Stimulated activated naive B cell treated with anti-CD40 and anti-IgM and Interleukin-4, amounts not matched to agents 10 μg/mL and 1 μg/mL and 100 μg/mL, for 72 hours (primary cell): ENCODE data around the gene WHRN.

Source experiments
- ATAC-seq, 2 donors: fragments of 150-1000 bp; cut with Tn5 transposase; replicated peaks; 2 replicates each; pipeline ENCODE4 v1.10.0; 2021; ENCODE audit warnings: moderate library complexity in 1 of 2
- DNase-seq: peaks from one replicate; pipeline ENCODE4 v3.0.0; 2021
- H3K27ac Mint-ChIP-seq: one replicate; pipeline ENCODE4 v1.8.0; 2022; ENCODE audit warnings: mild to moderate bottlenecking, mixed read lengths
- H3K27me3 Mint-ChIP-seq, 2 donors: one replicate each; pipeline ENCODE4 v1.8.0; 2022; ENCODE audit warnings: mixed read lengths in 2 of 2
- H3K36me3 Mint-ChIP-seq, 2 donors: one replicate each; pipeline ENCODE4 v1.8.0; 2022; ENCODE audit warnings: mixed read lengths in 2 of 2, mild to moderate bottlenecking in 1 of 2
- H3K4me1 Mint-ChIP-seq, 2 donors: one replicate each; pipeline ENCODE4 v1.8.0; 2022; ENCODE audit warnings: mixed read lengths in 2 of 2, mild to moderate bottlenecking in 1 of 2
- H3K4me3 Mint-ChIP-seq, 2 donors: one replicate each; pipeline ENCODE4 v1.8.0; 2022; ENCODE audit warnings: mild to moderate bottlenecking in 2 of 2, mixed read lengths in 2 of 2, moderate library complexity in 1 of 2
- H3K9me3 Mint-ChIP-seq, 2 donors: one replicate each; pipeline ENCODE4 v1.8.0; 2022; ENCODE audit warnings: mixed read lengths in 2 of 2, mild to moderate bottlenecking in 1 of 2

Gene WHRN

GRCh38 chr9:114504341-114505186 lies 709 bp downstream of the WHRN start:
- peak; percentile 35 for DNase-seq
- H3K27ac Mint-ChIP-seq: peak overlapping the region; percentile 92

GRCh38 chr9:114503522-114504340 lies 1.5 kb downstream of the WHRN start:
- Mint-ChIP-seq H3K4me1 (peaks cover 24 to 36% of the 10 kb centered on the region in 2 donors), H3K4me3 (peak overlapping the region; percentile 67 to 77), H3K9me3 (no peaks in the 10 kb centered on the region), H3K27me3 (no peaks in the 10 kb centered on the region), H3K36me3 (peaks cover 0 to 4% of the 10 kb centered on the region in 2 donors), H3K27ac (no peak overlapping the region)
- DNase-seq (no peak), ATAC-seq (no peak)

More at GRCh38 chr9:114504341-114505186, 709 bp downstream of the WHRN start:
- Mint-ChIP-seq H3K4me1 (peaks cover 23 to 36% of the 10 kb centered on the region in 2 donors), H3K36me3 (peaks cover 0 to 2% of the 10 kb centered on the region in 2 donors), H3K9me3 (no peaks in the 10 kb centered on the region), H3K27me3 (peaks cover 5 to 6% of the 10 kb centered on the region in 2 donors), H3K4me3 (peak overlapping the region; percentile 88 to 94)
- ATAC-seq: peak; percentile 52 to 54

GRCh38 chr9:114503009-114503408 lies 2.3 kb downstream of the WHRN start:
- H3K4me1 Mint-ChIP-seq: peaks cover 23 to 33% of the 10 kb centered on the region in 2 donors
- DNase-seq: no peak
- H3K27me3 Mint-ChIP-seq: no peaks in the 10 kb centered on the region
- no peak overlapping the region for H3K27ac Mint-ChIP-seq
- ATAC-seq: no peak
- no peaks in the 10 kb centered on the region for H3K9me3 Mint-ChIP-seq
- peak overlapping the region; percentile 14 to 57 for H3K4me3 Mint-ChIP-seq
- H3K36me3 Mint-ChIP-seq: peaks cover 0 to 4% of the 10 kb centered on the region in 2 donors

GRCh38 chr9:114501796-114502682 lies 3.2 kb downstream of the WHRN start:
- DNase-seq: no peak
- no peaks in the 10 kb centered on the region for H3K9me3 Mint-ChIP-seq
- H3K27me3 Mint-ChIP-seq: no peaks in the 10 kb centered on the region
- H3K27ac Mint-ChIP-seq: peak overlapping the region; percentile 16
- H3K36me3 Mint-ChIP-seq: peaks cover 0 to 4% of the 10 kb centered on the region in 2 donors
- no peak for ATAC-seq
- no peak overlapping the region for H3K4me3 Mint-ChIP-seq
- peaks cover 24 to 33% of the 10 kb centered on the region in 2 donors for H3K4me1 Mint-ChIP-seq

- ATAC-seq (no peak), DNase-seq (no peak)
- Mint-ChIP-seq H3K36me3 (peaks cover 0 to 4% of the 10 kb centered on the region in 2 donors), H3K27me3 (no peaks in the 10 kb centered on the region), H3K4me1 (peaks cover 26 to 41% of the 10 kb centered on the region in 2 donors), H3K27ac (no peak overlapping the region), H3K9me3 (no peaks in the 10 kb centered on the region), H3K4me3 (no peak overlapping the region)
Measured at GRCh38 chr9:114500697-114501292, 4.5 kb downstream of the WHRN start.

- peaks cover 0 to 5% of the 10 kb centered on the region in 2 donors for H3K36me3 Mint-ChIP-seq
- no peaks in the 10 kb centered on the region for H3K9me3 Mint-ChIP-seq
- H3K4me3 Mint-ChIP-seq: no peak overlapping the region
- no peak overlapping the region for H3K27ac Mint-ChIP-seq
- H3K4me1 Mint-ChIP-seq: peaks cover 24 to 40% of the 10 kb centered on the region in 2 donors
- peaks cover 0 to 3% of the 10 kb centered on the region in 2 donors for H3K27me3 Mint-ChIP-seq
- DNase-seq (no peak), ATAC-seq (no peak)
Measured at GRCh38 chr9:114499941-114500696, 5.2 kb downstream of the WHRN start.

GRCh38 chr9:114499528-114499927 lies 5.7 kb downstream of the WHRN start:
- no peak for ATAC-seq
- H3K4me3 Mint-ChIP-seq: no peak overlapping the region
- H3K27ac Mint-ChIP-seq: peak overlapping the region; percentile 9
- H3K9me3 Mint-ChIP-seq: no peaks in the 10 kb centered on the region
- no peak for DNase-seq
- peaks cover 0 to 9% of the 10 kb centered on the region in 2 donors for H3K27me3 Mint-ChIP-seq
- peaks cover 27 to 42% of the 10 kb centered on the region in 2 donors for H3K4me1 Mint-ChIP-seq
- peaks cover 4 to 5% of the 10 kb centered on the region in 2 donors for H3K36me3 Mint-ChIP-seq

- H3K36me3 Mint-ChIP-seq: peaks cover 4 to 5% of the 10 kb centered on the region in 2 donors
- no peak for DNase-seq
- peaks cover 0 to 10% of the 10 kb centered on the region in 2 donors for H3K27me3 Mint-ChIP-seq
- no peak for ATAC-seq
- no peak overlapping the region for H3K4me3 Mint-ChIP-seq
- no peaks in the 10 kb centered on the region for H3K9me3 Mint-ChIP-seq
- H3K27ac Mint-ChIP-seq: no peak overlapping the region
- peaks cover 29 to 45% of the 10 kb centered on the region in 2 donors for H3K4me1 Mint-ChIP-seq
Measured at GRCh38 chr9:114497727-114498382, 7.4 kb downstream of the WHRN start.

GRCh38 chr9:114497236-114497635 lies 8.0 kb downstream of the WHRN start:
- peaks cover 0 to 10% of the 10 kb centered on the region in 2 donors for H3K27me3 Mint-ChIP-seq
- H3K4me3 Mint-ChIP-seq: no peak overlapping the region
- ATAC-seq (no peak), DNase-seq (no peak)
- H3K4me1 Mint-ChIP-seq: peaks cover 25 to 39% of the 10 kb centered on the region in 2 donors
- H3K27ac Mint-ChIP-seq: no peak overlapping the region
- H3K36me3 Mint-ChIP-seq: peaks cover 4 to 5% of the 10 kb centered on the region in 2 donors
- no peaks in the 10 kb centered on the region for H3K9me3 Mint-ChIP-seq

GRCh38 chr9:114496011-114496410 lies 9.3 kb downstream of the WHRN start:
- no peak for DNase-seq
- H3K27ac Mint-ChIP-seq: no peak overlapping the region
- H3K36me3 Mint-ChIP-seq: peaks cover 4 to 7% of the 10 kb centered on the region in 2 donors
- H3K4me3 Mint-ChIP-seq: no peak overlapping the region
- no peak for ATAC-seq
- H3K27me3 Mint-ChIP-seq: peaks cover 0 to 10% of the 10 kb centered on the region in 2 donors
- peaks cover 21 to 35% of the 10 kb centered on the region in 2 donors for H3K4me1 Mint-ChIP-seq
- no peaks in the 10 kb centered on the region for H3K9me3 Mint-ChIP-seq

GRCh38 chr9:114494776-114495569 lies 10.3 kb downstream of the WHRN start:
- Mint-ChIP-seq H3K27me3 (peaks cover 0 to 10% of the 10 kb centered on the region in 2 donors), H3K9me3 (no peaks in the 10 kb centered on the region), H3K4me1 (peaks cover 21 to 35% of the 10 kb centered on the region in 2 donors), H3K36me3 (peaks cover 4 to 7% of the 10 kb centered on the region in 2 donors), H3K27ac (no peak overlapping the region), H3K4me3 (no peak overlapping the region)
- DNase-seq (no peak), ATAC-seq (no peak)
